ENCODE measurements around the gene HINFP. TPM values are rescaled to one million over a fixed set of nuclear protein-coding genes. Genes with fewer than 3 reads are reported as not detected.

HINFP gene
- total and polyA plus RNA-seq, 2 experiments from 2014 or later: 12.6 to 29.2 TPM

GRCh38 chr11:119106564-119107537, 14.5 kb upstream of the HINFP start, which contains the start of gene C2CD2L (continued):
- TF ChIP-seq CTCF (conservative IDR thresholded peaks at IDR 0.05; ENCODE audit: low read depth in 2 of 2): no peak
- TF ChIP-seq POLR2AphosphoS5 (IDR thresholded peaks at IDR 0.05; ENCODE audit: low read depth): peak; percentile 43; the same call in 1 of the 2 replicates

GRCh38 chr11:119107538-119108145, 13.7 kb upstream of the HINFP start:
- peaks cover 29% of the 10 kb centered on the region for H3K4me1 ChIP-seq (ENCODE audit: insufficient read depth)
- Mint-ChIP-seq H3K4me1 (peaks cover 31% of the 10 kb centered on the region), H3K36me3 (ENCODE audit: low read depth) (no peaks in the 10 kb centered on the region; the same call in 2 of the 3 replicates), H3K4me3 (peak overlapping the region; percentile 83), H3K9me3 (no peaks in the 10 kb centered on the region), H3K27ac (no peak overlapping the region), H3K27me3 (ENCODE audit: insufficient read depth, low read depth, poor library complexity) (peaks cover 25% of the 10 kb centered on the region)
- peak overlapping the region; percentile 84 for H3K4me3 ChIP-seq
- TF ChIP-seq JUNB (IDR thresholded peaks at IDR 0.05; ENCODE audit: unreplicated experiment) (no peak), EZH2 (IDR thresholded peaks at IDR 0.05; ENCODE audit: low read depth, unreplicated experiment) (no peak)
- no peaks in the 10 kb centered on the region for H3K79me2 ChIP-seq (replicated peaks; ENCODE audit: insufficient read depth)
- H4K20me1 ChIP-seq (replicated peaks; ENCODE audit: insufficient read depth): no peaks in the 10 kb centered on the region
- no peak for DNase-seq (ENCODE audit: low spot score)
- H3K4me2 ChIP-seq: peak overlapping the region; percentile 99
- H2AFZ ChIP-seq: peak overlapping the region; percentile 89
- no peaks in the 10 kb centered on the region for H3K9me2 ChIP-seq (ENCODE audit: insufficient read depth)
- no peak overlapping the region for H3K27ac ChIP-seq (ENCODE audit: low read depth)
- peaks cover 20% of the 10 kb centered on the region for H3K27me3 ChIP-seq (ENCODE audit: insufficient read depth)
- peak; percentile 31 for ATAC-seq
- peaks cover 21% of the 10 kb centered on the region for H3F3A ChIP-seq (replicated peaks; ENCODE audit: low read depth)
- H3K36me3 ChIP-seq (ENCODE audit: insufficient read depth): no peaks in the 10 kb centered on the region

GRCh38 chr11:119108146-119108856, 13.1 kb upstream of the HINFP start:
- H3K36me3 Mint-ChIP-seq (ENCODE audit: low read depth): no peaks in the 10 kb centered on the region; the same call in 2 of the 3 replicates
- H3K27me3 Mint-ChIP-seq (ENCODE audit: insufficient read depth, low read depth, poor library complexity): peaks cover 21% of the 10 kb centered on the region
- Histone ChIP-seq H3K4me2 (peak overlapping the region; percentile 99), H3K4me3 (peak overlapping the region; percentile 84), H3F3A (replicated peaks; ENCODE audit: low read depth) (peaks cover 14% of the 10 kb centered on the region), H3K36me3 (ENCODE audit: insufficient read depth) (no peaks in the 10 kb centered on the region), H3K27ac (ENCODE audit: low read depth) (no peak overlapping the region), H3K79me2 (replicated peaks; ENCODE audit: insufficient read depth) (no peaks in the 10 kb centered on the region), H3K4me1 (ENCODE audit: insufficient read depth) (peaks cover 23% of the 10 kb centered on the region), H2AFZ (peak overlapping the region; percentile 89), H3K9me2 (ENCODE audit: insufficient read depth) (no peaks in the 10 kb centered on the region), H3K27me3 (ENCODE audit: insufficient read depth) (peaks cover 20% of the 10 kb centered on the region), H4K20me1 (replicated peaks; ENCODE audit: insufficient read depth) (no peaks in the 10 kb centered on the region)
- DNase-seq (ENCODE audit: low spot score) (peak; percentile 68), ATAC-seq (peak; percentile 23)
- H3K27ac Mint-ChIP-seq: no peak overlapping the region
- peaks cover 28% of the 10 kb centered on the region for H3K4me1 Mint-ChIP-seq
- peak overlapping the region; percentile 76 for H3K4me3 Mint-ChIP-seq
- no peaks in the 10 kb centered on the region for H3K9me3 Mint-ChIP-seq
- no peak for TF ChIP-seq REST (IDR thresholded peaks at IDR 0.05; ENCODE audit: unreplicated experiment)
- no peak for TF ChIP-seq JUNB (IDR thresholded peaks at IDR 0.05; ENCODE audit: unreplicated experiment)
- no peak for TF ChIP-seq ZNF331 (CRISPR knock-in tag; IDR thresholded peaks at IDR 0.05; ENCODE audit: low read depth)
- TF ChIP-seq EZH2phosphoT487 (IDR thresholded peaks at IDR 0.05; ENCODE audit: unreplicated experiment): no peak
- TF ChIP-seq ZNF114 (CRISPR knock-in tag; IDR thresholded peaks at IDR 0.05): no peak
- no peak for TF ChIP-seq ETS1 (IDR thresholded peaks at IDR 0.05)
- no peak for TF ChIP-seq CTCF (conservative IDR thresholded peaks at IDR 0.05; ENCODE audit: low read depth in 2 of 2)
- TF ChIP-seq STAT1 (IDR thresholded peaks at IDR 0.05; ENCODE audit: unreplicated experiment): no peak
- no peak for TF ChIP-seq POLR2AphosphoS5 (IDR thresholded peaks at IDR 0.05; ENCODE audit: low read depth)
